Measurements from ENCODE around the gene ORM1. TPM values are rescaled to one million over a fixed set of nuclear protein-coding genes. Genes with fewer than 3 reads are reported as not detected.
"Not testable (repeated sequence)": the region's sequence is repeated elsewhere in the genome, so short reads cannot be mapped to it uniquely, and the experiment has no call there.

Gene ORM1
- 10 to 100 TPM in 1 of 2 donors, not detected in 1; 43.8 TPM for total RNA-seq

DNA sequence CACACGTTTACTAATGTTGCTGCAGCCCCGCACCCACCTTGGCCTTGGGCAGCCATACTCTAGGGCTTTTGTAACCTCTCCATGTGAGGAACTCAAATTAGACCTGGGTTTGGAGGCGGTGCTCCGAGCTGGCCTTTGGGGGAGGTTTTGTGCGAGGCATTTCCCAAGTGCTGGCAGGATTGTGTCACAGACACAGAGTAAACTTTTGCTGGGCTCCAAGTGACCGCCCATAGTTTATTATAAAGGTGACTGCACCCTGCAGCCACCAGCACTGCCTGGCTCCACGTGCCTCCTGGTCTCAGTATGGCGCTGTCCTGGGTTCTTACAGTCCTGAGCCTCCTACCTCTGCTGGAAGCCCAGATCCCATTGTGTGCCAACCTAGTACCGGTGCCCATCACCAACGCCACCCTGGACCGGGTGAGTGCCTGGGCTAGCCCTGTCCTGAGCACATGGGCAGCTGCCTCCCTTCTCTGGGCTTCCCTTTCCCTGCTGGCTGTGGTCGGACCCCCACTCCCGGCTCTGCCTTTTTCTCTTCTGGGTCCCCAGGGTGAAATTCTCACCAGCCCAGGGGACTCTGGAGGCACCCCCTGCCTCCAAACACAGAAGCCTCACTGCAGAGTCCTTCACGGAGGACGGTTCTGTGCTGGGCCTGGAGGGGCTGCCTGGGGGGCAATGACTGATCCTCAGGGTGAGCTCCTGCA, at the start of gene ORM1:
TSS of gene ORM1 (plus strand) at position 268 of the 701 bp plus-strand sequence. CDS start at position 304, 36 bp downstream.
- DNase-seq; intact Hi-C loops (cut with DNase I); H3K27me3 ChIP-seq; H3K27ac ChIP-seq; H3K4me1 ChIP-seq; H3K4me3 ChIP-seq; H3K36me3 ChIP-seq (replicated peaks in 1 of 2; ENCODE audit: insufficient read depth in 1 of 2, low read depth in 2 of 2); H3K9me3 ChIP-seq: not testable (repeated sequence)
- ATAC-seq, result peak; percentile 53
- WGBS, 2 donors, result 63% methylated on average over 3 of the region's 15 CpGs; no CpG with 5 or more reads in 1 of the 2 donors

DNA sequence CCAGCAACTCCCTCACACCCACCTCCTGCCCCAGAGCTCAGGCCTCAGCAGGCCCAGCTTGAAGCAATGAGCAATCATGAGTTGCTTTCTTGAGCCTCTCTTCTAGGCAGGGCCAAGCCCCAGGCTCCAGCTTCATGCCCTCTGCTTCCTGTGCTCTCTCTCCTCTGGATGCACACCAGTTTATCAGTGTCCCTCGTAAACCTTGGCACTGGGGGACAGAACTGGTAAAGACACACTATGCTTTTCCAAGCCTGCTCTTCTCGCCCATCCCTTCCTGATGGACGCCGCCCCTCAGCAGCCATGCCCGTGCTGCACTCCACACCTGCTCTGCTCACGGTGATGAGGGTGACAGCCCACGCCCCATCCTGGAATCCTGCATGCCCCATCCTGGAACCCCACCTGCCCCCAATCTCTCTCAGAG, 49.4 kb upstream of the ORM1 start:
- Histone ChIP-seq H3K36me3 (replicated peaks in 1 of 2; ENCODE audit: insufficient read depth in 1 of 2, low read depth in 2 of 2) (no peaks in the 10 kb centered on the region), H3K27ac (no peak overlapping the region), H3K4me3 (no peak overlapping the region), H3K27me3 (no peaks in the 10 kb centered on the region), H3K9me3 (no peaks in the 10 kb centered on the region), H3K4me1 (no peaks in the 10 kb centered on the region)
- intact Hi-C loops (cut with DNase I), result no loop called here
- 90 to 91% methylated on average over 7 of the region's 7 CpGs for WGBS, 2 donors
- DNase-seq (peak in 2 of 4 donors; percentile 2 to 7), ATAC-seq (no peak)
- TF ChIP-seq POLR2A (IDR thresholded peaks at IDR 0.05), result no peak
- TF ChIP-seq, protein P1, sequence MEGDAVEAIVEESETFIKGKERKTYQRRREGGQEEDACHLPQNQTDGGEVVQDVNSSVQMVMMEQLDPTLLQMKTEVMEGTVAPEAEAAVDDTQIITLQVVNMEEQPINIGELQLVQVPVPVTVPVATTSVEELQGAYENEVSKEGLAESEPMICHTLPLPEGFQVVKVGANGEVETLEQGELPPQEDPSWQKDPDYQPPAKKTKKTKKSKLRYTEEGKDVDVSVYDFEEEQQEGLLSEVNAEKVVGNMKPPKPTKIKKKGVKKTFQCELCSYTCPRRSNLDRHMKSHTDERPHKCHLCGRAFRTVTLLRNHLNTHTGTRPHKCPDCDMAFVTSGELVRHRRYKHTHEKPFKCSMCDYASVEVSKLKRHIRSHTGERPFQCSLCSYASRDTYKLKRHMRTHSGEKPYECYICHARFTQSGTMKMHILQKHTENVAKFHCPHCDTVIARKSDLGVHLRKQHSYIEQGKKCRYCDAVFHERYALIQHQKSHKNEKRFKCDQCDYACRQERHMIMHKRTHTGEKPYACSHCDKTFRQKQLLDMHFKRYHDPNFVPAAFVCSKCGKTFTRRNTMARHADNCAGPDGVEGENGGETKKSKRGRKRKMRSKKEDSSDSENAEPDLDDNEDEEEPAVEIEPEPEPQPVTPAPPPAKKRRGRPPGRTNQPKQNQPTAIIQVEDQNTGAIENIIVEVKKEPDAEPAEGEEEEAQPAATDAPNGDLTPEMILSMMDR (IDR thresholded peaks at IDR 0.05), result no peak

DNA sequence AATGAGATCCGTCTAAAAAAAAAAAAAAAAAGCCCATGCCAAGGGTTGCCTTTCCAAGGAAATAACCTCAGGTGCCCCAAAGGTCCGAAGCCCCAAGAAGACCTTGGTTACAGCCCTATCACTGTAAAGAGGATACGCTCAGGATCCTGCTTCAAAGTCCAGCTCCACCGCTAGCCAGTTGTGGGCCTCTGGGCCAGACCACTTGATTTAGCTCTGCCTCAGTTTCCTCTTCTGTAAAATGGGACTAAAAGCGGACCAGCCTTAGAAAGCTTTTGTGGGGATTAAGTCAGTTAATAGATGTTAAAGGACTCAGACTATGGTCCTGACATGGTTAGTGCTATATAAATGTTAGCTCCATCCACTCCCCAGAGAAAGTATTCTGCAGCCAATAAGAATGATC, 48.7 kb upstream of the ORM1 start:
- no peak for ATAC-seq
- H3K9me3 ChIP-seq, result no peaks in the 10 kb centered on the region
- H3K27ac ChIP-seq, result no peak overlapping the region
- 83 to 89% methylated on average over 5 of the region's 5 CpGs for WGBS, 2 donors
- intact Hi-C loops (cut with DNase I), result no loop called here
- no peak overlapping the region for H3K4me3 ChIP-seq
- no peaks in the 10 kb centered on the region for H3K36me3 ChIP-seq (replicated peaks in 1 of 2; ENCODE audit: insufficient read depth in 1 of 2, low read depth in 2 of 2)
- peak in 2 of 4 donors; percentile 2 for DNase-seq
- H3K4me1 ChIP-seq, result no peaks in the 10 kb centered on the region
- no peak for TF ChIP-seq POLR2A (IDR thresholded peaks at IDR 0.05)
- TF ChIP-seq, protein P1 (IDR thresholded peaks at IDR 0.05), result no peak
- no peaks in the 10 kb centered on the region for H3K27me3 ChIP-seq

DNA sequence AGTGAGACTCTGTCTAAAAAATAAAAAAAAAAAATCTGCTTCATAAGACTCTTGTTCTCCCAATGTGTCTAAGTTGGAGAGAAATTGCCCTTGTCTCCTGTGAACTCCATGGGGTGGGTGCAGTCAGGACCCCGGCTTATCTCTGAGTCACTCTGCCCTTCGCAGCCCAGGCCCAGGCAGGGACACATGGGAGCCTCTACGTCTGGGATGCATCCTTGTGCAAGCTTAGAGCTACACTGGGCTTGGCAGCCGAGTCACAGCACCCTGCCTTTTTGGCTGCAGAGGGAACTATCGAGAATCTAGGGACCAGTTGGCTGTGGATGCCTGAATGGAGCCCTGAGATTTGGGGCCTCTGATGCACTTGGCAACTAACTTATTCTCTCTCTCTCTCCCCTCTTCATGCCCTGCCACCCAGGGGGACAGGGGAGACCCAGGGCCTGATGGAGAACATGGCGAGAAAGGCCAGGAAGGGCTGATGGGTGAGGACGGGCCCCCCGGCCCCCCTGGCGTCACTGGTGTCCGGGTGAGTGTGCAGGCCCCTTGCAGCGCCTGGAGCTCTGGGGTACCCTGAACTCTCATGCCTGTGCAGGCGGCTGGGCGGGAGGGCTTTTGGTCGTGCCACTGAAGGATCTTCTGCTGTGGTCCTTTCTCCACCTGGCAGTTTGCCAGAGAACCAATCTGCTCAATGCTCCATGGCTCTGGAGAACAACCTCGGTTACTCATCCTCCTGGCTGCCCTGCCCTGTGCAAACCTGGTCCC, 47.5 kb upstream of the ORM1 start:
- Histone ChIP-seq H3K9me3 (no peaks in the 10 kb centered on the region), H3K36me3 (replicated peaks in 1 of 2; ENCODE audit: insufficient read depth in 1 of 2, low read depth in 2 of 2) (no peaks in the 10 kb centered on the region), H3K4me3 (no peak overlapping the region), H3K27ac (no peak overlapping the region), H3K4me1 (no peaks in the 10 kb centered on the region), H3K27me3 (no peaks in the 10 kb centered on the region)
- ATAC-seq (no peak), DNase-seq (peak in 2 of 4 donors; percentile 5 to 23)
- WGBS, 2 donors, result 84 to 88% methylated on average over 6 to 15 of the region's 15 CpGs
- TF ChIP-seq POLR2A (IDR thresholded peaks at IDR 0.05), result no peak
- TF ChIP-seq, protein P1 (IDR thresholded peaks at IDR 0.05), result no peak
- intact Hi-C loops (cut with DNase I), result no loop called here
